ENCODE results near the gene C19orf25.
A peak's percentile ranks its signal among the peaks of the same experiment; 100 is the strongest.

Gene C19orf25

GRCh38 chr19:1457031-1457739 is 21.8 kb downstream of the C19orf25 start:
- peak; percentile 8 for TF ChIP-seq CTCF (conservative IDR thresholded peaks at IDR 0.05; ENCODE audit: low read depth, low read length)
- H3K4me3 ChIP-seq (ENCODE audit: low read length), result no peak overlapping the region
- DNase-seq (ENCODE audit: low read depth), result no peak

GRCh38 chr19:1456121-1456900 is 22.7 kb downstream of the C19orf25 start:
- no peak for TF ChIP-seq CTCF (conservative IDR thresholded peaks at IDR 0.05; ENCODE audit: low read depth, low read length)

GRCh38 chr19:1455336-1456120 is 23.5 kb downstream of the C19orf25 start:
- no peak for TF ChIP-seq CTCF (conservative IDR thresholded peaks at IDR 0.05; ENCODE audit: low read depth, low read length)
- DNase-seq (ENCODE audit: low read depth), result no peak
- no peak overlapping the region for H3K4me3 ChIP-seq (ENCODE audit: low read length)

More at GRCh38 chr19:1456121-1456900, 22.7 kb downstream of the C19orf25 start:
- DNase-seq (ENCODE audit: low read depth), result no peak
- no peak overlapping the region for H3K4me3 ChIP-seq (ENCODE audit: low read length)

GRCh38 chr19:1455002-1455335 is 24.0 kb downstream of the C19orf25 start:
- no peak for TF ChIP-seq CTCF (conservative IDR thresholded peaks at IDR 0.05; ENCODE audit: low read depth, low read length)
- no peak overlapping the region for H3K4me3 ChIP-seq (ENCODE audit: low read length)
- DNase-seq (ENCODE audit: low read depth), result no peak

GRCh38 chr19:1453525-1454364 is 25.3 kb downstream of the C19orf25 start:
- peak; percentile 72 for DNase-seq (ENCODE audit: low read depth)
- peak; percentile 10 for TF ChIP-seq CTCF (conservative IDR thresholded peaks at IDR 0.05; ENCODE audit: low read depth, low read length)
- H3K4me3 ChIP-seq (ENCODE audit: low read length), result no peak overlapping the region

GRCh38 chr19:1452802-1453524 is 26.1 kb downstream of the C19orf25 start:
- no peak for DNase-seq (ENCODE audit: low read depth)
- H3K4me3 ChIP-seq (ENCODE audit: low read length), result no peak overlapping the region
- TF ChIP-seq CTCF (conservative IDR thresholded peaks at IDR 0.05; ENCODE audit: low read depth, low read length), result no peak
